H1 (cell line): ENCODE data around the gene C2CD3. TPM values are rescaled to one million over a fixed set of nuclear protein-coding genes. Genes with fewer than 3 reads are reported as not detected.

ENCODE experiments used
- CTCF ChIA-PET: fragments of 300-600 bp; sonication (Branson Sonifier 250); formaldehyde crosslinking; loops from one replicate; lab custom pipeline; 2021; ENCODE audit not compliant: partially characterized antibody; lab: Charles Lee
- POLR2A ChIA-PET: fragments of 300-600 bp; sonication (Branson Sonifier 250); formaldehyde crosslinking; loops from one replicate; lab custom pipeline; 2021; ENCODE audit warnings: inconsistent platforms; ENCODE audit not compliant: partially characterized antibody; lab: Charles Lee
- DNase-seq, 2 experiments: peaks; one replicate each; pipeline versions ENCODE4 v3.0.0 to v3.0.0-alpha.2; 2010 to 2022; ENCODE audit warnings: low spot score in 2 of 2, low read depth in 1 of 2, mixed read lengths in 1 of 2
- FAIRE-seq: peaks from 2 replicates; lab custom pipeline; 2011; peaks lifted over from hg19 to GRCh38; lab: Jason Lieb, UNC
- H2AFZ ChIP-seq: 2 replicates; pipeline ENCODE4 v1.8.1; 2012; ENCODE audit warnings: low read length, inconsistent platforms
- H2AK5ac ChIP-seq: 2 replicates; pipeline ENCODE4 v1.6.1; 2013; ENCODE audit warnings: low read depth, low read length
- H2BK120ac ChIP-seq: replicated peaks from 2 replicates; pipeline ENCODE3; 2013; ENCODE audit warnings: low read depth, low read length, inconsistent platforms
- H2BK12ac ChIP-seq: 2 replicates; pipeline ENCODE4 v1.6.1; 2013; ENCODE audit warnings: low read depth, low read length
- H2BK15ac ChIP-seq: 2 replicates; pipeline ENCODE4 v1.6.1; 2013; ENCODE audit warnings: low read length
- H2BK20ac ChIP-seq: 2 replicates; pipeline ENCODE4 v1.6.1; 2013; ENCODE audit warnings: low read length
- H2BK5ac ChIP-seq: 2 replicates; pipeline ENCODE4 v1.6.1; 2013; ENCODE audit warnings: low read depth, low read length
- H3K14ac ChIP-seq: 2 replicates; pipeline ENCODE4 v1.6.1; 2013; ENCODE audit warnings: inconsistent platforms; ENCODE audit not compliant: insufficient read length
- H3K18ac ChIP-seq: 2 replicates; pipeline ENCODE4 v1.6.1; 2013; ENCODE audit warnings: low read length; ENCODE audit errors: extremely low read depth
- H3K23ac ChIP-seq: 2 replicates; pipeline ENCODE4 v1.6.1; 2013; ENCODE audit warnings: inconsistent platforms; ENCODE audit not compliant: insufficient read length
- H3K23me2 ChIP-seq: 2 replicates; pipeline ENCODE4 v1.6.1; 2013; ENCODE audit warnings: low read depth, low read length
- H3K27ac ChIP-seq: 2 replicates; pipeline ENCODE4 v1.6.1; 2011; ENCODE audit warnings: low read depth, low read length, inconsistent platforms
- H3K27me3 ChIP-seq, 4 experiments: replicated peaks in 1 of 4; 1 replicate in 1 of 4; 2 replicates in 3 of 4; pipeline versions ENCODE4 v1.6.1 to v1.8.1; 2011 to 2013; ENCODE audit warnings: low read length in 3 of 4, mild to moderate bottlenecking in 3 of 4, inconsistent platforms in 2 of 4, mixed read lengths in 2 of 4, moderate library complexity in 1 of 4; ENCODE audit not compliant: control insufficient read depth in 3 of 4, insufficient read depth in 3 of 4; ENCODE audit errors: extremely low read depth in 1 of 4
- H3K36me3 ChIP-seq, 4 experiments: 2 replicates each; pipeline versions ENCODE4 v1.6.1 to v1.8.1; 2011 to 2013; ENCODE audit warnings: mild to moderate bottlenecking in 4 of 4, low read length in 3 of 4, moderate library complexity in 2 of 4, control low read depth in 1 of 4, inconsistent platforms in 1 of 4; ENCODE audit not compliant: insufficient read depth in 4 of 4, control insufficient read depth in 2 of 4
- H3K4ac ChIP-seq: replicated peaks from 2 replicates; pipeline ENCODE3; 2013; ENCODE audit warnings: low read length, low read depth, mixed read lengths, inconsistent platforms; ENCODE audit not compliant: insufficient read length
- H3K4me1 ChIP-seq, 4 experiments: replicated peaks in 1 of 4; 1 replicate in 1 of 4; 2 replicates in 3 of 4; pipeline versions ENCODE4 v1.6.1 to v1.8.1; 2011 to 2013; ENCODE audit warnings: low read length in 3 of 4, inconsistent platforms in 2 of 4, mixed read lengths in 1 of 4; ENCODE audit not compliant: insufficient read depth in 4 of 4, control insufficient read depth in 3 of 4
- H3K4me2 ChIP-seq, 2 experiments: 2 replicates each; pipeline versions ENCODE4 v1.6.1 to v1.8.1; 2011 to 2013; ENCODE audit warnings: low read depth in 2 of 2, low read length in 2 of 2, control low read depth in 1 of 2, inconsistent platforms in 1 of 2, mild to moderate bottlenecking in 1 of 2; ENCODE audit not compliant: insufficient read depth in 1 of 2
- H3K4me3 ChIP-seq, 4 experiments: fragments of 200-600, 300-600 bp in 1 of 4; sonication (generic), shearing (Covaris generic), sonication (Bioruptor Twin) in 1 of 4; 2 replicates each; pipeline versions ENCODE4 v1.5.1 to v1.8.1; 2011 to 2016; ENCODE audit warnings: low read length in 4 of 4, low read depth in 3 of 4, control low read depth in 2 of 4, inconsistent platforms in 2 of 4, mild to moderate bottlenecking in 2 of 4, mixed read lengths in 1 of 4, moderate library complexity in 1 of 4; ENCODE audit not compliant: insufficient read depth in 2 of 4; ENCODE audit errors: extremely low read depth in 1 of 4
- H3K56ac ChIP-seq: replicated peaks from 2 replicates; pipeline ENCODE3; 2013; ENCODE audit warnings: low read depth, mild to moderate bottlenecking, mixed read lengths, low read length, inconsistent platforms; ENCODE audit not compliant: insufficient read length
- H3K79me1 ChIP-seq: 2 replicates; pipeline ENCODE4 v1.6.1; 2013; ENCODE audit warnings: low read depth, low read length, control low read depth
- H3K79me2 ChIP-seq, 2 experiments: 2 replicates each; pipeline versions ENCODE4 v1.6.1 to v1.8.1; 2012 to 2013; ENCODE audit warnings: low read length in 2 of 2, mild to moderate bottlenecking in 2 of 2, inconsistent platforms in 1 of 2; ENCODE audit not compliant: insufficient read depth in 2 of 2, control insufficient read depth in 1 of 2
- H3K9ac ChIP-seq, 4 experiments: replicated peaks in 1 of 4; 1 replicate in 1 of 4; 2 replicates in 3 of 4; pipeline versions ENCODE4 v1.6.1 to v1.8.1; 2011 to 2013; ENCODE audit warnings: low read depth in 3 of 4, low read length in 3 of 4, control low read depth in 2 of 4, mild to moderate bottlenecking in 2 of 4, moderate library complexity in 2 of 4, inconsistent platforms in 1 of 4; ENCODE audit errors: extremely low read depth in 1 of 4
- H3K9me3 ChIP-seq, 2 experiments: 2 replicates each; pipeline versions ENCODE4 v1.6.1 to v1.8.1; 2012 to 2013; ENCODE audit warnings: mild to moderate bottlenecking in 2 of 2, moderate library complexity in 2 of 2, control low read depth in 1 of 2, inconsistent platforms in 1 of 2, low read depth in 1 of 2, low read length in 1 of 2, mixed read lengths in 1 of 2; ENCODE audit not compliant: insufficient read depth in 2 of 2
- H4K20me1 ChIP-seq, 2 experiments: replicated peaks in 1 of 2; 2 replicates each; pipeline versions ENCODE3 to v1.8.1; 2011 to 2013; ENCODE audit warnings: inconsistent platforms in 2 of 2, low read length in 2 of 2, mild to moderate bottlenecking in 1 of 2; ENCODE audit not compliant: insufficient read depth in 2 of 2, control insufficient read depth in 1 of 2
- H4K5ac ChIP-seq: 2 replicates; pipeline ENCODE4 v1.6.1; 2013; ENCODE audit warnings: low read length, low read depth, mixed read lengths, inconsistent platforms; ENCODE audit not compliant: insufficient read length
- H4K8ac ChIP-seq: 2 replicates; pipeline ENCODE4 v1.8.0; 2013; ENCODE audit warnings: mild to moderate bottlenecking, moderate library complexity, low read length, inconsistent platforms; ENCODE audit not compliant: insufficient read depth; ENCODE audit errors: extremely low read depth
- H4K91ac ChIP-seq: replicated peaks from 2 replicates; pipeline ENCODE3; 2013; ENCODE audit warnings: low read length, mixed read lengths, inconsistent platforms; ENCODE audit not compliant: insufficient read length
- CEBPB ChIP-seq: IDR thresholded peaks from 2 replicates; pipeline ENCODE4 v1.6.1; 2012; ENCODE audit warnings: low read depth, low read length
- EGR1 ChIP-seq: IDR thresholded peaks from 2 replicates; pipeline ENCODE4 v1.6.1; 2011; ENCODE audit warnings: low read depth, low read length, borderline replicate concordance
- GTF2F1 ChIP-seq: IDR thresholded peaks from 2 replicates; pipeline ENCODE4 v1.6.1; 2012; ENCODE audit warnings: low read depth, low read length, improper control_type of control experiment, borderline replicate concordance
- JUN ChIP-seq: IDR thresholded peaks from 2 replicates; pipeline ENCODE4 v1.6.1; 2011; ENCODE audit warnings: low read depth, mild to moderate bottlenecking, improper control_type of control experiment, low read length
- JUND ChIP-seq: IDR thresholded peaks from 2 replicates; pipeline ENCODE4 v1.6.1; 2011; ENCODE audit warnings: mild to moderate bottlenecking, improper control_type of control experiment, low read length
- KDM1A ChIP-seq: fragments of 200-600, 300-600 bp; sonication (generic); IDR thresholded peaks from 2 replicates; pipeline ENCODE4 v1.7.1; 2016; ENCODE audit warnings: mild to moderate bottlenecking, low read length, borderline replicate concordance
- KDM5A ChIP-seq: fragments of 200-600 bp; IDR thresholded peaks from 2 replicates; pipeline ENCODE4 v1.7.1; 2012; ENCODE audit warnings: mild to moderate bottlenecking, low read length, inconsistent platforms, mixed read lengths
- MAX ChIP-seq: IDR thresholded peaks from 2 replicates; pipeline ENCODE4 v1.6.1; 2012; ENCODE audit warnings: inconsistent platforms
- NRF1 ChIP-seq: IDR thresholded peaks from 2 replicates; pipeline ENCODE4 v1.6.1; 2011; ENCODE audit warnings: mild to moderate bottlenecking, low read depth, low read length, improper control_type of control experiment
- RBBP5 ChIP-seq: IDR thresholded peaks from 2 replicates; pipeline ENCODE4 v1.7.1; 2012; ENCODE audit warnings: low read depth, mild to moderate bottlenecking, inconsistent platforms, low read length, moderate library complexity, borderline replicate concordance
- SRF ChIP-seq: IDR thresholded peaks from 2 replicates; pipeline ENCODE4 v1.6.1; 2011; ENCODE audit warnings: mild to moderate bottlenecking, low read depth, low read length, moderate library complexity
- YY1 ChIP-seq: IDR thresholded peaks from 2 replicates; pipeline ENCODE4 v1.6.1; 2011; ENCODE audit warnings: low read depth, mild to moderate bottlenecking, low read length
- ZNF274 ChIP-seq: IDR thresholded peaks from 2 replicates; pipeline ENCODE4 v1.7.0; 2012; ENCODE audit warnings: low read length, borderline replicate concordance; ENCODE audit errors: extremely low read depth
- WGBS, 2 experiments: shearing (Covaris generic) in 1 of 2; methylation state at CpG; one replicate each; pipeline versions ENCODE4 v1.1.6 to v1.1.7; 2013 to 2015; ENCODE audit warnings: low lambda C conversion rate in 2 of 2, mixed read lengths in 2 of 2, inconsistent platforms in 1 of 2, low coverage in 1 of 2, missing lambda C conversion rate in 1 of 2; ENCODE audit not compliant: insufficient replicate concordance in 2 of 2, insufficient coverage in 1 of 2, insufficient read length in 1 of 2; ENCODE audit errors: extremely low coverage in 1 of 2, missing lambda C conversion rate in 1 of 2; 5-methylcytosine and 5-hydroxymethylcytosine counted together
- polyA plus RNA-seq, 7 experiments: library from polyadenylated mRNA; depleted of rRNA in 3 of 7; stranded (reverse) in 5 of 7; unstranded in 2 of 7; fragments of >200 nt in 5 of 7; fragments of 200-250 nt in 2 of 7; gene quantifications; 1 replicate in 5 of 7; 2 replicates in 1 of 7; 4 replicates in 1 of 7; pipeline versions ENCODE4 v1.2.1 to v1.2.3, GENCODE V29; 2011 to 2013; ENCODE audit warnings: missing spikeins in 2 of 7, mixed read lengths in 2 of 7
- total RNA-seq: library from RNA; stranded (reverse); fragmentation: NEBNext Ultra II Directional; extraction: Animal tissue kit (Norgen Biotek cat#: 25700); gene quantifications from 2 replicates; pipeline ENCODE4 v1.2.1, GENCODE V29; 2021

The C2CD3 gene
- total and polyA plus RNA-seq, 2 of the 8 experiments (the other 6 are each of a cell fraction or from before 2014, with no cell fraction given) = 11.0 to 29.1 TPM

- Histone ChIP-seq H3K23me2 (no peaks in the 10 kb centered on the region), H2BK15ac (no peak overlapping the region), H2BK12ac (no peak overlapping the region), H2AK5ac (no peak overlapping the region), H3K27ac (no peak overlapping the region), H4K5ac (no peak overlapping the region), H4K8ac (no peak overlapping the region), H3K14ac (no peak overlapping the region), H2AFZ (no peak overlapping the region), H3K23ac (no peak overlapping the region), H3K9ac (no peak overlapping the region), H3K4me1 (no peaks in the 10 kb centered on the region), H3K18ac (no peak overlapping the region), H3K27me3 (no peaks in the 10 kb centered on the region), H2BK5ac (no peak overlapping the region), H4K20me1 (peaks cover 0 to 3% of the 10 kb centered on the region in 2 experiments), H2BK120ac (no peak overlapping the region), H3K4ac (no peak overlapping the region), H2BK20ac (no peak overlapping the region), H3K9me3 (no peaks in the 10 kb centered on the region), H3K36me3 (peaks cover 0 to 4% (median 0%) of the 10 kb centered on the region in 4 experiments; a peak in 1 of 8 replicates), H3K56ac (no peak overlapping the region), H3K4me3 (no peak overlapping the region), H3K4me2 (no peak overlapping the region), H3K79me2 (no peaks in the 10 kb centered on the region), H3K79me1 (no peaks in the 10 kb centered on the region; the same call in 1 of the 2 replicates), H4K91ac (no peak overlapping the region)
- DNase-seq (no peak), FAIRE-seq (no peak)
- WGBS, 2 experiments = 84% methylated on average over 5 of the region's 5 CpGs; no CpG with 5 or more reads in 1 of the 2 experiments
- POLR2A ChIA-PET = interaction anchor here (0.8 kb wide), 1 partner anchor 10 kb away, joined by 3 read pairs; no protein-coding TSS in a partner anchor
- CTCF ChIA-PET = interaction anchor here (0.5 to 0.6 kb wide), 4 partner anchors 9 to 1427 kb away, joined by 3 read pairs; no protein-coding TSS in a partner anchor
- no peak for TF ChIP-seq KDM5A
- TF ChIP-seq SRF = no peak
- no peak for TF ChIP-seq EGR1
- TF ChIP-seq MAX = no peak
- no peak for TF ChIP-seq YY1
- no peak for TF ChIP-seq RBBP5
- TF ChIP-seq KDM1A = no peak
- TF ChIP-seq JUND = no peak
- no peak for TF ChIP-seq GTF2F1
- TF ChIP-seq CEBPB = no peak
- no peak for TF ChIP-seq NRF1
- TF ChIP-seq JUN = no peak
- no peak for TF ChIP-seq ZNF274
Observed at GRCh38 chr11:74015919-74016684, 154.7 kb downstream of the C2CD3 start.
